ENCODE data around the gene PAN3. TPM values are rescaled to one million over a fixed set of nuclear protein-coding genes. Genes with fewer than 3 reads are reported as not detected.

Gene PAN3
- total RNA-seq, 4 donors from 2014 or later: 26.0 to 45.0 (median 34.1) TPM

- 94 to 99% methylated on average over 2 to 3 of the region's 3 CpGs for WGBS, 2 donors (ENCODE audit: low coverage in 1 of 2)
- Histone ChIP-seq H3K9me3 (no peaks in the 10 kb centered on the region), H3K27me3 (no peaks in the 10 kb centered on the region), H3K36me3 (peaks cover 0 to 24% of the 10 kb centered on the region in 2 donors), H3K4me3 (no peak overlapping the region), H3K27ac (no peak overlapping the region), H3K4me1 (no peaks in the 10 kb centered on the region)
- no peak for TF ChIP-seq CTCF (IDR thresholded peaks at IDR 0.05)
- TF ChIP-seq POLR2AphosphoS5 (IDR thresholded peaks at IDR 0.05): no peak
- TF ChIP-seq POLR2A (IDR thresholded peaks at IDR 0.05): no peak
- TF ChIP-seq EP300 (IDR thresholded peaks at IDR 0.05): no peak
- ATAC-seq: no peak
Measured at GRCh38 chr13:28231642-28232041, 93.3 kb downstream of the PAN3 start.

- Histone ChIP-seq H3K9me3 (no peaks in the 10 kb centered on the region), H3K27me3 (no peaks in the 10 kb centered on the region), H3K4me1 (no peaks in the 10 kb centered on the region), H3K4me3 (no peak overlapping the region), H3K36me3 (peaks cover 0 to 25% of the 10 kb centered on the region in 2 donors), H3K27ac (no peak overlapping the region)
- TF ChIP-seq POLR2A (IDR thresholded peaks at IDR 0.05) (no peak), EP300 (IDR thresholded peaks at IDR 0.05) (no peak), CTCF (IDR thresholded peaks at IDR 0.05) (no peak)
- WGBS, 2 donors (ENCODE audit: low coverage in 1 of 2): 83 to 87% methylated on average over 2 of the region's 2 CpGs
- ATAC-seq: no peak
Measured at GRCh38 chr13:28237944-28238343, 99.6 kb downstream of the PAN3 start.

- H3K4me3 ChIP-seq: no peak overlapping the region
- H3K4me1 ChIP-seq: no peaks in the 10 kb centered on the region
- H3K36me3 ChIP-seq: peaks cover 0 to 19% of the 10 kb centered on the region in 2 donors
- H3K27ac ChIP-seq: no peak overlapping the region
- peak; percentile 34 for ATAC-seq
- H3K27me3 ChIP-seq: no peaks in the 10 kb centered on the region
- WGBS, 2 donors (ENCODE audit: low coverage in 1 of 2): 38 to 41% methylated on average over 2 of the region's 2 CpGs
- no peaks in the 10 kb centered on the region for H3K9me3 ChIP-seq
- TF ChIP-seq CTCF (IDR thresholded peaks at IDR 0.05) (no peak), EP300 (IDR thresholded peaks at IDR 0.05) (no peak), POLR2A (IDR thresholded peaks at IDR 0.05) (no peak), POLR2AphosphoS5 (IDR thresholded peaks at IDR 0.05) (no peak)
Measured at GRCh38 chr13:28239374-28239773, 101.0 kb downstream of the PAN3 start.

GRCh38 chr13:28245465-28245864 lies 107.1 kb downstream of the PAN3 start:
- Histone ChIP-seq H3K4me3 (no peak overlapping the region), H3K36me3 (peaks cover 0 to 14% of the 10 kb centered on the region in 2 donors), H3K27me3 (no peaks in the 10 kb centered on the region), H3K4me1 (no peaks in the 10 kb centered on the region), H3K27ac (no peak overlapping the region), H3K9me3 (no peaks in the 10 kb centered on the region)
- TF ChIP-seq POLR2AphosphoS5 (IDR thresholded peaks at IDR 0.05): no peak
- no peak for TF ChIP-seq EP300 (IDR thresholded peaks at IDR 0.05)
- no peak for TF ChIP-seq CTCF (IDR thresholded peaks at IDR 0.05)
- no peak for TF ChIP-seq POLR2A (IDR thresholded peaks at IDR 0.05)
- WGBS, 2 donors (ENCODE audit: low coverage in 1 of 2): 92 to 100% methylated on average over 2 of the region's 2 CpGs
- ATAC-seq: no peak

- 72 to 75% methylated on average over 2 of the region's 2 CpGs for WGBS, 2 donors (ENCODE audit: low coverage in 1 of 2)
- Histone ChIP-seq H3K9me3 (no peaks in the 10 kb centered on the region), H3K36me3 (peaks cover 0 to 7% of the 10 kb centered on the region in 2 donors), H3K27ac (no peak overlapping the region), H3K4me1 (no peaks in the 10 kb centered on the region), H3K4me3 (no peak overlapping the region), H3K27me3 (no peaks in the 10 kb centered on the region)
- ATAC-seq: no peak
- TF ChIP-seq CTCF (IDR thresholded peaks at IDR 0.05): no peak
- TF ChIP-seq POLR2A (IDR thresholded peaks at IDR 0.05): no peak
- TF ChIP-seq POLR2AphosphoS5 (IDR thresholded peaks at IDR 0.05): no peak
- TF ChIP-seq EP300 (IDR thresholded peaks at IDR 0.05): no peak
Measured at GRCh38 chr13:28246891-28247290, 108.5 kb downstream of the PAN3 start.
